HG03521 (cell line): ENCODE measurements around the gene MT1A.

Experiments used
- ATAC-seq: cut with Tn5 transposase; IDR thresholded peaks from one replicate; pipeline ENCODE4 v1.9.1; 2021; ENCODE audit warnings: mild to moderate bottlenecking, moderate library complexity; ENCODE audit not compliant: unreplicated experiment

Gene MT1A

DNA sequence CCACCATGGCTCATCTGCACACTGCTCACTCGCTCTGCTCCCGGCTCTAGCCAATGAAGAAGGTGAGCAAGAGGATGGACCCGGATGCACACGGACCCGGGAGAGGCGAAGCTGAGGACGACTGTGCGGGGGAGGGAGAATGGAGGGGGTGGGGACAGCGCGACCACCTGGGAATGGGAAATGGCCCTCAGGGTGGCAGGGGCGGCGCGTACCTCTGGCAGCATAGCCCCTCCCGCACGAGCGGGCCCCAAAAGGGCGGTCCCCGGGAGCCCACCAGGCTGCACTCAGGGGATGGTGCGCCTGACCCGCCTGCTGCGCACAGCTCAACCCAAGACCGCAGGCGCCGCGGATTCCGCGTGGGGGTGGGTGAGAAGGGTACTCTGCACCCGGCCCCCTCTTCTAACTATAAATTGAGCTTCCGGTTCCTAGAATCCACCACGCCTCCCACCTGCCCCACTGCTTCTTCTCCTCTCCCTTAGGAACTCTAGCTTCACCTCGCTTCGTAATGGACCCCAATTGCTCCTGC lies 37.3 kb downstream of the MT1A start:
- ATAC-seq = no peak

DNA sequence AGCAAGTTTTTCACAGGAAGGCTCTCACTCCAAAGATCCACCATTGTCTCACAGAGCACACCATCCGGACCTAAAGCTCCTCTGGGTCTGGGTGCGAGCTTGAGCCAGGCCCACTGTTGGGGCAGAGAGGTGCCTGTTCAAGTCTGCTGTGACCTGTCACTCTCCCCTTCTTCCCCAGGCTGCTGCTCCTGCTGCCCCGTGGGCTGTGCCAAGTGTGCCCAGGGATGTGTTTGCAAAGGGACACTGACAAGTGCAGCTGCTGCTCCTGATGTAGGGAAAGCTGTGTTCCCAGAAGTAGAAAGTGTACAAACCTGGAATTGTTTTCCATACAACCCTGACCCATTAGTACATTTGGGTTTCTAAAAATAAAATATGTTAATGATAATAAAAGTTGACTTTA lies 39.0 kb downstream of the MT1A start:
- ATAC-seq = no peak

DNA sequence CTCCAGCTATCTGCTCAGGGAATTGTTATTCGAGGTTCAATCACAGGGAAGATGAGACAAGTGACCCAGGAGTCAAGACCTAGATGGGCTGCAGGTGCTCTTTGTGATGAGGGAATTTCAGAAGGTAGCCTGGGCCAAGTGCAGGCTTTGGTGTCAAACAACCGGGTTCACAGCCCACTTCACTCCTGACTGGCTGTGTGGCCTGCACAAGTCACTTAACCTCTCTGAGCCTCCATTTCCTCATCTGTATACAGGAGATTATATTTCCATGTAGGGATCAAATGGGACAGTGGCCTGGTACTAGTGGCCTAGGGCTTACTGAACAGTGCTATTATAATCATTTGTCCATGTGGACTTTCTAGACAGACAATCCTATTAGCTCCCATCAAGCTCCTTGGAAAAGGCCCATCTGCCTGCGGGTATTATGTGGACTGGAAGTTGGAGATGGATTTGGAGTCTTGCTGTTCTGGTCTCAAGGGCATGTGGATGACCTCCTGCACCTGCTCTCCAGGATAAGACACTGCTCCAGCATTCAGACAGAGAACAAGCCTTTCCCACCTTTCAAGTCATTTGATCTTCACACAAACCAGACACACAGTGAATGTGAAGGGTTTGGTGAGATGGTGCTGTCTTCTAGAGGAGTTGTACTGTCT lies 40.7 kb downstream of the MT1A start:
- no peak for ATAC-seq

DNA sequence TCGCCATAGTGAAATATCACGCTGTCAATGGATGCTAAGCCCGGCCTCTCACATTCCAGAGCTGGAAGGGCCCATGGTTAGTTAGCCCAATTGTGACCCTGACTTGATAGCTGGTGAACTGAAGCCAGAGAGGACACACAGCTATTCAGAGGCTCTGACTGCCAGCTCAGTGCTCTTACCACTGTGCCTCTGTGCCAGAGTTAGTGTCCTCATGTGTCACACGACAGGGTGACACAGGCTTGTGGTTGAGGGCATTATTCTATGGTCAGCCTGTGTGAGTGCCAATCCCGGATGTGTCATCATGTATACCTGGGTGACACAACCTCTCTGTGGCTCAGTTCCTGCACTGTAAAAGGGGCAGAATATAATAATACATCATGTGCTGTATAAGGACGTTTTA lies 41.4 kb downstream of the MT1A start:
- ATAC-seq = no peak

DNA sequence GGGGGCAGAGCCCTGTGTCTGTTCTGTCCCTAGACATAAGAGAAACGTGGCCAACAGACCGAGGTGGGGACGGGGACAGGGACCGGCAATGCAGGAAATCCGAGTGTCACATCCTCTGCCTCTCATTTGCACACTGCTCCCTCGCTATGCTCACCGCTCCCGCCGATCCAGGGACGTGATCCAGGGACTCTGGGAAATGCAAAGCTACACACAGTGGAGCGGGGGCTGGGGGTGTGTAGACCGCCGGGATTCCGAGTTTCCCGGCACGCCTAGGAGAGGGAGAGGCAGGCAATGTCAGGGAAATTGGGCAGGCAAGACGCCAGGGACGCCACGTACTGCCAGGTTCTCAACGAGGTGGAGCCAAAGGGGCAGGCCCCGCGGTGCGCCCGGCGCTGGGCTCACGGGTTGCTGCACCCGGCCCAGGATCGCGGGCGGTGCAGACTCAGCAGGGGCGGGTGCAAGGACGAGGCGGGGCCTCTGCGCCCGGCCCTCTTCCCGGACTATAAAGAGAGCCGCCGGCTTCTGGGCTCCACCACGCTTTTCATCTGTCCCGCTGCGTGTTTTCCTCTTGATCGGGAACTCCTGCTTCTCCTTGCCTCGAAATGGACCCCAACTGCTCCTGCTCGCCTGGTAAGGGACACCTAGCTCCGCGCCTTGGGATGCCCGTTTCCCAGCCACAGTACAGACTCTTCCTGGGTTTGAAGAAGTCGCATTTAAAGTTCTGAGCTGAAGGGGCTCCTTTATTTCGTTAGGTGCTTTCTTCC lies 43.7 kb downstream of the MT1A start, which contains the start of gene MT1X:
MT1X (plus strand) TSS at position 532 of the 764 bp plus-strand sequence; CDS start at position 603, 71 bp downstream.
- ATAC-seq = peak; percentile 97

DNA sequence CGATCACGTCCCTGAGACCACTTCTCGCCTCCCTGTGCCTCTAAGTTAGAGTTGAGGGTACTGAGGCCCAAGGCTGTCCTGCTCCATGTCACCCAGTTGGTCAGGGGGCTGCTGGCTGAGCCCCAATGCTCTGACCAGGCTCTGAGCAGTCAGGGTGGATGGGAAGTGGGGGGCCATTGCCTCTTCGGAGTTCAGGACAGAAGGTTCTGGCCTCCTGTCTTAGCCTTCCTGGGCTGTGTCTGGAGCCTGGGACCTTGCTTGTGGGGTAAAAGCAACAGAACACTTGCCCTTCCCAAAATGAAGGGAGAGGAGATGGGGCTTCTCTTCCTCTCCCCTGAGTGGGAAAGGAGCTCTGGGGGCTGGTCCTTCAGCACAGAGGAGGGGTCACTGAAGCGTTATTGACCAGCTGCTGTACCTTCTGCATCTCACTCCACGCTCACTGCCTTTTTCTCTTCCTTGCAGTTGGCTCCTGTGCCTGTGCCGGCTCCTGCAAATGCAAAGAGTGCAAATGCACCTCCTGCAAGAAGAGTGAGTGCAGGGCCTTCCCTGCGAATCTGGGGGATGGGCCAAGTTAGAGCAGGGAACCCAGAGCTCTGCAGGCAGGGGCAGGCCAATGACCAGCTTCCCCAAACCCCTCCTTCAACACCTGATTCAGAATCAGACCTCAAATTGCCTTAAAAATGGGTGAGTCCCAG lies 44.4 kb downstream of the MT1A start:
- ATAC-seq = peak; percentile 8

DNA sequence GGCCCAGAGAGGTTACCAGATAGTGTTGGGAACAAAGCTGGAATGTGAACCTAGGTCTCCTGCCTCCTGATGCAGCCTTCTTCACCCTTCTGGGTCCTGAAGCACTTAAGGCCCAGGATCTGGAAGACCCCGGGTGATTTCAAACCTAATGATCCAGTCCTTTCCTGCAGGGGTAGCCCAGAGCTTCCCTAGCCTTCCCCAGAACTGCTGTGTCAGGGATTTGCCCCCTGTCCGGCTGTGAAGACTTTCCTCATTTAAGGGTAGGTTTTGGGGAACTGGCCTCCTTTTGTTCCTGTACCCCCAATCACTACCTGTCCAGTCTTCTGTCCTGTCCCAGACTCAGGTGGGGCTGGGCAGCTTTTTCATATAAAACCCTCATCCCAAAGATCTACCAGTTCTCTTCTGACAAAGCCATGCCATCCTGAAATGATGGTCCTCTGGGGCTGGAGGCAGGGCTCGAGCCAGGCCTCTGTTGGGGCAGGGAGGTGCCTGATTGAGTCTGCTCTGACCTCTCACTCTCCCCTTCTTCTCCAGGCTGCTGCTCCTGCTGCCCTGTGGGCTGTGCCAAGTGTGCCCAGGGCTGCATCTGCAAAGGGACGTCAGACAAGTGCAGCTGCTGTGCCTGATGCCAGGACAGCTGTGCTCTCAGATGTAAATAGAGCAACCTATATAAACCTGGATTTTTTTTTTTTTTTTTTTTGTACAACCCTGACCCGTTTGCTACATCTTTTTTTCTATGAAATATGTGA lies 45.1 kb downstream of the MT1A start:
- no peak for ATAC-seq

DNA sequence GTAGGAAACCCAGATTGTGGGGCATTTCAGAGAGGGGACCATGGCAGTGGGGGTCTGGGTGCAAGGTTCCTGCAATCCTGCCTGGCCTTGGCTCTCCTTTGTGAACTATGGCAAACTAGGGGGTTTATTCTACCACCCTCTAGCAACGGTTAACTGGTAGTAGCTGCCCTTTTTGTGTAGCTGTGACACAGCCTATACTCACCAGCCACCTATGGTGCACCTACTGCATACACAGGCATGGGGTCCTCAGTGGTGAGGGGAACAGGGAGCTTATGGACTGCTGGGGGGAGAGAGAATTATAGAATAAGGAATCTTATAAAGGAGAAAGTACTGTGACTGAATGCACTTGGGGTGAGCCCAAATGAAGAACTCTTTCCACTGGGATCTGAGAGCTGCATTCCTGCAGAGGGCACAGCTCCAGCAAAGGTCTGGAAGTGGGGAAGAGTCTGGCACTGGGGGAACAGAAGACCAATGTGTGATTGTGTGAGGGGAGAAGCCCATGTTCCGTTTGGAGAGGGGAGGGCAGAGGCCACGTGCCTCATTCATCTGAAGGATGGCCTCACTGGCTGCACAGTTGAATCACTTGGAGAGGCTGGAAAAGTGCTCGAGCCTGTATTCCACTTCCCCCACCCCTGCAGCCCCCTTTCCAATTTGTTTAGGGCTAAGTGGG lies 45.9 kb downstream of the MT1A start:
- no peak for ATAC-seq

DNA sequence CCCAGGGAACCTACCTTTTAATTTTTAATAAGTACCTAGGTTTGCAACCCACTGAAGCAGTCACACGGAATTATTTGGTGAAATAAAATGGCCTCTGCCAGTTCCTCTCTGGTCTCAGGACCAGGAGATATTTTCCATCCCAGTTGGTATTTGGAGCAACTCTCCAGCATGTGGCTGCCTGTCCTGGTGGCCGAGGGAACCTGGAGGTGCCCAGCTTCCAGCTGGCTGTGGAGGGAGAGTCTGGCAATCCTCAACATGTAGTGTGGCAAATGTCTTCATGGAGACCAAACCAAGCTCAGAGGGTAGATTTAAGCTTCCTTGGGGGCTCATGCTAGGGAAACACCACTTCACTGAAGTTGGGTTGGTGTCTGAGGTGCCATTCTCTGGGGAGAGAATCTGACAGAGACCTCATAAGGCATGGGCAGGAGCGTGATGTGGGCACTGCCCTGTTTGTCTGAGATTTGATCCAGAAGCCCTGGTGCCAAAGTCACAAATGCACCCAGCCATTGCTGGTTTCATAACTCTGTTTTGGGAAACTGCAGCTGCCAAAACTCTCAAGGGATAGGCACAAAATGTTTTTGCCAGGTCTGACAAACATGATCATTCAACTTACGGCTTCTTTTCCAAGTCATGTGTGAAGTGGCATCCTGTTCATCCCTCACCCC lies 46.6 kb downstream of the MT1A start:
- ATAC-seq = no peak

DNA sequence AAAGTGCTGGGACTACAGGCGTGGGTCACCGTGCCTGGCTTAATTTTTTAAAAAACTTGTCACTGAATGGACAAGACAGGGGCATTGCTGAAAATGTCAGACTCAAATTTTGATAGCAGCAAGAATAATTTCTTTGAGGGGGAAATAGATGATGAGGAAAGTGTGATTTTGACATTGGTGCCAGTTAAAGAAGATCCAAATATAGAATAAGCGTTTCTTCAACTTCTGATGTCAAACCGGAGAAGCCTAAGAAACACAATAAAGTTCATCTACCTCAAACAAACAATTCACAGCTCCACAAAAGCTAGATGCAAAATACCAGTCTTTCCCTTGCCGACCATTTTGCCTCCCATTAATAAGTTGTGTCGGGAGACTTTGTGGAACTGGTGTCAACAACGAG lies 48.3 kb downstream of the MT1A start:
- no peak for ATAC-seq

DNA sequence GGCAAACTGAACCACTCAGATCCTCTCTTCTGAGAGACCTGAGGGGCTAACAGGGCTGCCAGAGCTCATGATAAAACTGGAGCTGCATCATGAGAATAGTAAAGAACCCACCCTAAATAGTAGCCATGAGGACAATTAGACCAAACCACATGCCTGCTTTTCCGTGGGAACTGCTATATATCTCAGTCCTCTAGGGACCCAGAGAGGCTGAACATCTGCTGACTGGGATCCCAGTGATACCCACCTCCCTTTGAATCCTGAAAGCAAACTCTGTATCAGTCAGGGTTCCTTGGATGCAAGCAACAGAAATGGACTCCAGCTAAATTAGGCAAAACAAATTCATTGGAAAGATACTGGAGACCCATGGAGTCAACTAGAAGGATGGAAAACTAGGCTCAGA lies 50.3 kb downstream of the MT1A start:
- ATAC-seq = no peak

DNA sequence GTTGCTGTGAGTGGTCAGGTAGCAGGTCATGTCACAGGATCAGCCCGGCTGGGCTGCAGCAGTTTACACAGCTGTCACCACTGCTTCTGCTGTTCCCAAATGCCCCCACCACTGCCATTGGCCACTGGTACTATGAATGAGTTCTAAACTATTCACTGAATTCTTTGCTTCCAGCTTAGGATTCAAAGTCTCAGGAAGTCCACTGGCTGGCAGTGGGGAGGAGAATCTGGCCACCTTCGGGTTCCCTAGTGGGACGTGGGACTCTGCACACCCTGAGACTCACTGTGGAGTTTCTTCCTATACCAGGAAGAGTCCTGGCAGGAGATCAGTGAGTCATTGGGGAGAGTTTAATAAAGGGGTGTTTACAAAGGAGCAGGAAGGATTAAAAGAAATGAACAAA lies 50.7 kb downstream of the MT1A start:
- ATAC-seq = no peak
